Islet of Langerhans (tissue), 1 donor: ENCODE data around the gene CCNL2.
"Not testable (repeated sequence)": the region's sequence is repeated elsewhere in the genome, so short reads cannot be mapped to it uniquely, and the experiment has no call there.

Experiments
- FAIRE-seq: peaks from one replicate; lab custom pipeline; 2011; peaks lifted over from hg19 to GRCh38; lab: Jason Lieb, UNC

CCNL2 gene

DNA sequence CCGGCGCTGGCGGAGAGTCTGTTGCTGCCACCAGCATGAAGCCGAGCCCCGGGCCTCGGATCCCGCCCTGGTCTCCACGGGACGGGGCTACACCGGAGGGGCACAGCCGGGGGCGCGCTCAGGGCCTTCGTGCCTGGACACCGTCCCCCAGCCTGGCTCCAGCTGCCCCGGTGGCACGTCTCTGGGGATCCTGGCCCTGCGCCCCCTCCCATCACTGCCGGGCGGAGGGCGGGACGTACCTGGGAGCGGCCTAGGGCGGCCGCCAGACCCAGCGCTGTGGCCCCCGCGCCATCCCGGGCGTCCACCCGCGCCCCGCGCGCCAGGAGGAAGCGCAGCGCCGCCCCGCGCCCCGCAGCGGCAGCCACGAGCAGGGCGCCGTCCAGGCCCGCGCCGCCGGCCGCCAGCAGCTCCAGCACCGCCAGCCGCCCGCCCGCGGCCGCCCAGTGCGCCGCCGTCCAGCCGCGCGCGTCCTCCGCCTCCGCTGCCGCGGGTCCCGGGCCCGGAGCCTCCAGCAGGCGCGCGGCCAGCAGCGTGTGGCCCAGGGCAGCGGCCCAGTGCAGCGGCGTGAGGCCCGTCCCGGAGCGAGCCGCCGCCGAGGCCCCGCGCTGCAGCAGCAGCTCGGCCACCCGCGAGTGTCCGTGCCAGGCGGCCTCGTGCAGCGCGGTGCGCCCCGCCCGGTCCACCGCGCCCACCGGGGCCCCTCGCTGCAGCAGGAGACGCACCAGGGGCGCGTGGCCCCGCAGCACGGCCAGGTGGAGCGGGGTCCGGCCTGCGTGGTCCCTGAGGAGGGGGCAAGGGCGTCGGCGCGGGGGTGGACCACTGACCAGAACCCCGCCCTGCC is 20.9 kb upstream of the CCNL2 start:
- FAIRE-seq, result no peak

GRCh38 chr1:1419363-1419812 is 20.3 kb upstream of the CCNL2 start:
- no peak for FAIRE-seq

- FAIRE-seq, result no peak
Measured at GRCh38 chr1:1418464-1419362, 19.6 kb upstream of the CCNL2 start.

GRCh38 chr1:1417825-1418463 is 18.8 kb upstream of the CCNL2 start:
- FAIRE-seq, result not testable (repeated sequence)

GRCh38 chr1:1417396-1417795 is 18.3 kb upstream of the CCNL2 start:
- FAIRE-seq, result not testable (repeated sequence)

- no peak for FAIRE-seq
Measured at GRCh38 chr1:1415751-1416150, 16.6 kb upstream of the CCNL2 start.

- FAIRE-seq, result not testable (repeated sequence)
Measured at GRCh38 chr1:1412311-1412902, 13.3 kb upstream of the CCNL2 start.

DNA sequence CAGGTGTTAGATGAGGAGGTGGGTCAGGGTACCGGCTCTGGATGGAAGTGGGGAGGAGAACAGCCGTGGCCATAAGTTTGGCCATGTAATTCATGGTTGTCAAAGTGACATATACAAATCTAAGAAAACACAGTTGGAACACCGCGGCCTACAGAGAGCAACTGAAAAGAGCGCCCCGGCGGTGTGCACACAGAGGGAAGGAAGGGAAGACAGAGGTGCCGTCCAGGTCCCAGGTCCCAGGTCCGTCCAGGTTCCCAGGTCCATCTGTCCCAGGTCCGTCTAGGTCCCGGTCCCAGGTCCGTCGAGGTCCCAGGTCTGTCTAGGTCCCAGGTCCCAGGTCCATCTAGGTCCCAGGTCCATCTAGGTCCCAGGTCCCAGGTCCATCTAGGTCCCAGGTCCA is 12.5 kb upstream of the CCNL2 start:
- FAIRE-seq, result no peak

GRCh38 chr1:1410238-1410637 is 11.1 kb upstream of the CCNL2 start:
- not testable (repeated sequence) for FAIRE-seq

DNA sequence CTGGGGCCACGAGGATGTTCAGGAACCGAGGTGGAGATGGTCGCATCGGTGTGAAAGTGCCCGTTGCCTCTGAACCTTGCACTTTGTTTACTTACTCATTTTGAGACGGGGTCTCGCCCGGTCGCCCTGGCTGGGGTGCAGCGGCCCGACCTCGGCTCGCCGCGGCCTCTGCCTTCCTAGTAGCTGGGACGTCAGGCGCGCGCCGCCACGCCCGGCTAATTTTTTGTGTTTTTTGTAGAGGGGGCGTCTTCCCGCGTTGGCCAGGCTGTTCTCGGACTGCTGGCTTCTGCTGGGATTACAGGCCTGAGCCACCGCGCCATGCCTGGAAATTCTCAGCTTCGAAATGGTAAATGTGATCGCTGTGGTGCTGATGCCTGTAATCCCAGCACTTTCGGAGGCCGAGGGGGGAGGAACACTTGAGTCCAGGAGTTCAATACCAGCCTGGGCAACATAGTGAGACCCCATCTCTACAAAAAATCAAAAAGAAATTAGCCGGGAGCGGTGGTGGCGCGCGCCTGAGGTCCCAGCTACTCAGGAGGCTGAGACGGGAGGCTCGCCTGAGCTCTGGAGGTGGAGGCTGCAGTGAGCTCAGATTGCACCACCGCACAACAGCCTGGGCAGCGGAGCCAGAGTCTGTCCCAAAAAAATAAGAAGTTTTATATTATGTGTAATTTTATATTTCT is 8.6 kb upstream of the CCNL2 start:
- FAIRE-seq, result no peak

- no peak for FAIRE-seq
Measured at GRCh38 chr1:1406821-1407635, 7.9 kb upstream of the CCNL2 start, which contains the start of gene MRPL20. Gene MRPL20 (minus strand): TSS chr1:1407293. CDS start chr1:1407217, 76 bp downstream.

DNA sequence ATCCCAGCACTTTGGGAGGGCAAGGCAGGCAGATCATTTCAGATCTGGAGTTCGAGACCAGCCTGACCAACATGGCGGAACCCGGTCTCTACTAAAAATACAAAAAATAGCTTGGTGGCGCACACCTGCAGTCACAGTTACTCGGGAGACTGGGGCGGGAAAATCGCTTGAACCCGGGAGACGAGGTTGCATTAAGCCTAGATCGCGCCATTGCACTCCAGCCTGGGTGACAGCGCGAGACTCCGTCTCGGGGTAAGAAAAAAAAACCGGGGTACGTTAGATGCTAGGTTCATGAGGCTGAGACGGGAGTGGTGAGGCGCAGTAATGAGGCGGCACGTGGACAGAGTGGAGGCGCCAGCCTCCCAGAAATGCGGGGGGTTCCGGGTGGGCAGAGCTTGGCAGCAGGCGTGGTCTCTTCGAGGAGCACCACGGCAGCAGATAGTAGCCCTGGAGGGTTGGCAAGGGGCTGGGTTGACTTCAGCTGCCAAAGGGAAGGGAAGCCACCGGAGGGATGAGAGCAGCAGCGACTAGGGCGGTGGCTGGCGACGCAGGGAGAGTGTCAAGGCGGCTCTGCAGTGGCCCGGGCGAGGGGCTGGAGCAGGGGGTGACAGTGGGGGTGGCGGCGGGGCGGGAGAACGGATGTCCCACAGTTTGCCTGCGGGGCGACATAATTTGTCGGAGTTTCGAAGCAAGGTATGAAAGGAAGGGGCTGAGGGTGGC is 7.1 kb upstream of the CCNL2 start:
- FAIRE-seq, result no peak

GRCh38 chr1:1403653-1404052 is 4.5 kb upstream of the CCNL2 start:
- no peak for FAIRE-seq

DNA sequence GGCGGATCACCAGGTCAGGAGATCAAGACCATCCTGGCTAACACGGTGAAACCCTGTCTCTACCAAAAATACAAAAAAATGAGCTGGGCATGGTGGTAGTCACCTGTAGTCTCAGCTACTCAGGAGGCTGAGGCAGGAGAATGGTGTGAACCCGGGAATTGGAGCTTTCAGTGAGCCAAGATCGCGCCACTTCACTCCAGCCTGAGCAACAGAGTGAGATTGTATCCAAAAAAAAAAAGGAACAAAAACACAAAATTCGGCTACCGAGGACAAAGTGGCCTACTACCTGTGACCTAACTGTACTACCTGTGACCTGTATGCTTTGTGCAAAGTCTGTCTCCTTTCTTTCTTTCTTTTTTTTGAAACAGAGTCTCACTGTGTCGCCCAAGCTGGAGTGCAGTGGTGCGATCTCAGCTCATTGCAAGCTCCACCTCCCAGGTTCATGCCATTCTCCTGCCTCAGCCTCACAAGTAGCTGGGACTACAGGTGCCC is 3.8 kb upstream of the CCNL2 start:
- FAIRE-seq, result not testable (repeated sequence)

GRCh38 chr1:1402072-1402900 is 3.2 kb upstream of the CCNL2 start:
- FAIRE-seq, result no peak

- FAIRE-seq, result no peak
Measured at GRCh38 chr1:1401457-1402010, 2.4 kb upstream of the CCNL2 start.

DNA sequence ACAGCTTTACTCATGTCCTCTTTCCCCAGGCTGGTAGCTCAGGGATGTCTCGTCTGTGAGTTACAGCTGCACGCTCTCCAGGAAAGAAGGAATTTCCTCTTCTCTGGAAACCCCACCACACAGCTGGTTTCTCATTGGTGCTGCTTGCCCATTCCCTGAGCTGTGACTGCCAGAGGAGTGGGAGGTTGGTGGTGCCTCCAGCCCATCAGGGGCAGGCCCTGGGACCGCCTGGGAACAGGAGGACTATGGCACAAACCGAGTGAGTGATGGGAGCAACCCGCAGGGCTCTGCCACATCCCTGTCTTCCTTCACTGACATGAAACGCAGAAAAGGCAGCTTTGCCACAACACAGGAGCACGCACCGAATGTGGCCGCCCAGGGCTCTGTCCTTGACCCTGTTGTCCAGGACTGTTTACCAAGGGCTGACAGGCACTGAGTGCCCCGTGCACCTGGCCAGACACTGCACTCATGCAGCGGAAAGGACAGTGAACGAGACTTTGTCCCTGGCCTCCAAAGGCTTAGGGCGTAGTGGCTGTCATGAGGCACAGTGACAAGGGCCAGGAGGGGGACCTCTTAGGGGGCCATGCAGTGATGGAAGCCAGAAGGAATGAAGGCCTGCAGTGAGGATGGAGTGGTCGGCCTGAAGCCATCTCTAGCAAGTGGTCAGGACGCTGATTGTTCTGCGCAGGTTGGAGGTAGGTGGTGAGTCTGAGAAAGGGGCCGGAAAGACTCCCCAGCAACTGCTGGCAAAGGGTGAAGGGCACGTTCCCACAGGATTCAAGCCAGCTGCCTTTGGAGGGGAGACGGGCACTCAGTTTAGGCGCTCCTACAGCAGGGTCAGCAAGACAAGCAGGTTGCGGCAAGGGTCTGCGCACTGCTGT is 1.7 kb upstream of the CCNL2 start:
- FAIRE-seq, result no peak
